Neural cell (in vitro differentiated cells): ENCODE results near the gene KLC1. TPM values are rescaled to one million over a fixed set of nuclear protein-coding genes. Genes with fewer than 3 reads are reported as not detected.

Experiments used
- H2AFZ ChIP-seq: fragments of 200-600, 300-800 bp; sonication (generic), shearing (Covaris generic); 2 replicates; pipeline ENCODE4 v1.6.0; 2014; ENCODE audit warnings: low read depth, mild to moderate bottlenecking, antibody characterized with exemption, low read length, moderate library complexity
- H3F3A ChIP-seq: fragments of 200-600 bp; shearing (Covaris generic); 2 replicates; pipeline ENCODE4 v1.6.1; 2016; ENCODE audit warnings: mild to moderate bottlenecking, moderate library complexity, mixed read lengths, antibody characterized with exemption, low read length; ENCODE audit not compliant: insufficient read depth, poor library complexity, severe bottlenecking
- H3K27ac ChIP-seq: fragments of 200-600, 300-800 bp; sonication (generic), shearing (Covaris generic); 2 replicates; pipeline ENCODE4 v1.5.1; 2014; ENCODE audit warnings: mild to moderate bottlenecking, low read length, moderate library complexity
- H3K27me3 ChIP-seq: fragments of 300-800, 200-600 bp; sonication (generic), shearing (Covaris generic); 2 replicates; pipeline ENCODE4 v1.6.0; 2014; ENCODE audit warnings: mild to moderate bottlenecking, low read depth, low read length, moderate library complexity; ENCODE audit not compliant: insufficient read depth
- H3K36me3 ChIP-seq: fragments of 300-800, 200-600 bp; sonication (generic), shearing (Covaris generic); 2 replicates; pipeline ENCODE4 v1.5.1; 2014; ENCODE audit warnings: mild to moderate bottlenecking, antibody characterized with exemption, low read length, moderate library complexity; ENCODE audit not compliant: insufficient read depth
- H3K4me2 ChIP-seq: fragments of 300-800, 200-600 bp; sonication (generic), shearing (Covaris generic); 2 replicates; pipeline ENCODE4 v1.6.0; 2014; ENCODE audit warnings: mild to moderate bottlenecking, low read length
- H3K4me3 ChIP-seq: fragments of 300-800, 200-600 bp; sonication (generic), shearing (Covaris generic); 2 replicates; pipeline ENCODE4 v1.5.1; 2014; ENCODE audit warnings: mild to moderate bottlenecking, low read length, moderate library complexity
- H3K79me2 ChIP-seq: fragments of 200-600 bp; shearing (Covaris generic); replicated peaks from 2 replicates; pipeline ENCODE4 v1.6.0; 2014; ENCODE audit warnings: mild to moderate bottlenecking, low read length, moderate library complexity; ENCODE audit not compliant: insufficient read depth
- H3K9ac ChIP-seq: fragments of 300-800, 200-600 bp; sonication (generic), shearing (Covaris generic); 2 replicates; pipeline ENCODE4 v1.6.1; 2016; ENCODE audit warnings: mild to moderate bottlenecking, low read length, mixed read lengths
- H3K9me2 ChIP-seq: fragments of 200-600 bp; shearing (Covaris generic); 2 replicates; pipeline ENCODE4 v1.6.1; 2016; ENCODE audit warnings: mild to moderate bottlenecking, low read length, mixed read lengths; ENCODE audit not compliant: insufficient read depth
- H3K9me3 ChIP-seq: fragments of 200-600, 300-800 bp; sonication (generic), shearing (Covaris generic); 2 replicates; pipeline ENCODE4 v1.6.1; 2016; ENCODE audit warnings: mild to moderate bottlenecking, mixed run types, low read length, moderate library complexity, mixed read lengths
- H4K20me1 ChIP-seq: fragments of 200-600 bp; shearing (Covaris generic); 2 replicates; pipeline ENCODE4 v1.6.1; 2016; ENCODE audit warnings: mild to moderate bottlenecking, mixed run types; ENCODE audit not compliant: insufficient read depth
- CTCF ChIP-seq: fragments of 450-650 bp; IDR thresholded peaks from 2 replicates; pipeline ENCODE4 v1.5.1; 2014; ENCODE audit warnings: antibody characterized with exemption, mild to moderate bottlenecking, moderate library complexity; ENCODE audit not compliant: poor library complexity, severe bottlenecking
- EP300 ChIP-seq: fragments of 450-650 bp; conservative IDR thresholded peaks from 2 replicates; pipeline ENCODE4 v1.6.1; 2014; ENCODE audit warnings: antibody characterized with exemption, mild to moderate bottlenecking, moderate library complexity; ENCODE audit not compliant: poor library complexity, severe bottlenecking
- EZH2 ChIP-seq: fragments of 200-600, 300-800 bp; shearing (Covaris generic), sonication (generic); IDR thresholded peaks from 2 replicates; pipeline ENCODE4 v1.6.1; 2014; ENCODE audit warnings: antibody characterized with exemption, low read length, borderline replicate concordance, mild to moderate bottlenecking; ENCODE audit not compliant: insufficient read depth, poor library complexity, severe bottlenecking
- MXI1 ChIP-seq: fragments of 450-650 bp; conservative IDR thresholded peaks from 2 replicates; pipeline ENCODE4 v1.6.1; 2014; ENCODE audit warnings: antibody characterized with exemption, mild to moderate bottlenecking; ENCODE audit not compliant: poor library complexity, severe bottlenecking
- POLR2AphosphoS5 ChIP-seq: IDR thresholded peaks from 2 replicates; pipeline ENCODE4 v1.6.1; 2012
- RAD21 ChIP-seq: fragments of 450-650 bp; conservative IDR thresholded peaks from 2 replicates; pipeline ENCODE4 v1.6.1; 2014; ENCODE audit warnings: antibody characterized with exemption, mild to moderate bottlenecking, moderate library complexity
- REST ChIP-seq: IDR thresholded peaks from 2 replicates; pipeline ENCODE4 v1.6.1; 2012; ENCODE audit warnings: borderline replicate concordance
- SMC3 ChIP-seq: fragments of 450-650 bp; conservative IDR thresholded peaks from 2 replicates; pipeline ENCODE4 v1.6.1; 2014; ENCODE audit warnings: antibody characterized with exemption, mild to moderate bottlenecking, moderate library complexity; ENCODE audit not compliant: poor library complexity
- TAF1 ChIP-seq: IDR thresholded peaks from 2 replicates; pipeline ENCODE4 v1.6.1; 2012; ENCODE audit warnings: low read depth
- polyA plus RNA-seq: library from polyadenylated mRNA; depleted of rRNA; stranded (reverse); fragments of >200 nt; gene quantifications from 2 replicates; pipeline ENCODE4 v1.2.3, GENCODE V29; 2014

The KLC1 gene
- polyA plus RNA-seq, 1 donor from 2014 or later: 1,272 TPM

- H3K9ac ChIP-seq: no peak overlapping the region
- no peaks in the 10 kb centered on the region for H3K27me3 ChIP-seq
- no peaks in the 10 kb centered on the region for H3K9me3 ChIP-seq
- no peaks in the 10 kb centered on the region for H3F3A ChIP-seq
- no peak overlapping the region for H2AFZ ChIP-seq
- no peak overlapping the region for H3K4me2 ChIP-seq
- no peak overlapping the region for H3K4me3 ChIP-seq
- no peaks in the 10 kb centered on the region for H4K20me1 ChIP-seq
- no peaks in the 10 kb centered on the region for H3K79me2 ChIP-seq
- H3K36me3 ChIP-seq: no peaks in the 10 kb centered on the region
- H3K27ac ChIP-seq: no peak overlapping the region
- H3K9me2 ChIP-seq: no peaks in the 10 kb centered on the region
- no peak for TF ChIP-seq TAF1
- TF ChIP-seq EZH2: no peak
- TF ChIP-seq CTCF: no peak
- no peak for TF ChIP-seq MXI1
- no peak for TF ChIP-seq POLR2AphosphoS5
These were observed 116.4 kb downstream of the KLC1 start for GRCh38 chr14:103745424-103745823.

- H2AFZ ChIP-seq: no peak overlapping the region
- H3K9ac ChIP-seq: no peak overlapping the region
- H3K27ac ChIP-seq: no peak overlapping the region
- no peaks in the 10 kb centered on the region for H3F3A ChIP-seq
- H3K27me3 ChIP-seq: no peaks in the 10 kb centered on the region
- no peak overlapping the region for H3K4me3 ChIP-seq
- H3K9me2 ChIP-seq: no peaks in the 10 kb centered on the region
- no peaks in the 10 kb centered on the region for H3K36me3 ChIP-seq
- no peaks in the 10 kb centered on the region for H3K9me3 ChIP-seq
- H3K79me2 ChIP-seq: no peaks in the 10 kb centered on the region
- no peak overlapping the region for H3K4me2 ChIP-seq
- no peaks in the 10 kb centered on the region for H4K20me1 ChIP-seq
- TF ChIP-seq SMC3: no peak
These were observed 117.7 kb downstream of the KLC1 start for GRCh38 chr14:103746701-103747100.

GRCh38 chr14:103748534-103748857 is 119.5 kb downstream of the KLC1 start:
- Histone ChIP-seq H4K20me1 (no peaks in the 10 kb centered on the region), H3F3A (no peaks in the 10 kb centered on the region), H3K4me3 (no peak overlapping the region), H3K9ac (no peak overlapping the region), H2AFZ (no peak overlapping the region), H3K79me2 (no peaks in the 10 kb centered on the region), H3K27me3 (no peaks in the 10 kb centered on the region), H3K9me3 (no peaks in the 10 kb centered on the region), H3K27ac (no peak overlapping the region), H3K9me2 (no peaks in the 10 kb centered on the region), H3K36me3 (no peaks in the 10 kb centered on the region), H3K4me2 (no peak overlapping the region)
- TF ChIP-seq POLR2AphosphoS5 (no peak), EP300 (no peak), SMC3 (no peak), RAD21 (no peak), CTCF (no peak), TAF1 (no peak), REST (no peak), MXI1 (no peak), EZH2 (no peak)
